Right lobe of liver (tissue), 6 donors: ENCODE measurements around the gene GUCY2D. TPM values are rescaled to one million over a fixed set of nuclear protein-coding genes. Genes with fewer than 3 reads are reported as not detected.
A peak's percentile ranks its signal among the peaks of the same experiment; 100 is the strongest.

Source experiments
- ATAC-seq, 4 donors: fragments of 200-7000 bp; cut with Tn5 transposase; one replicate each; pipeline ENCODE4 v1.9.1; 2020; ENCODE audit warnings: mild to moderate bottlenecking in 4 of 4, moderate library complexity in 4 of 4
- DNase-seq, 3 donors: peaks; one replicate each; pipeline ENCODE4 v3.0.0-alpha.2; 2020
- H3K27ac ChIP-seq, 3 donors: fragments of 200-600 bp; one replicate each; pipeline ENCODE4 v1.8.0; 2022
- H3K27me3 ChIP-seq, 2 donors: fragments of 200-600 bp; one replicate each; pipeline ENCODE4 v1.8.0; 2022
- H3K36me3 ChIP-seq, 4 donors: fragments of 200-600 bp; sonication (generic) in 1 of 4; one replicate each; pipeline versions ENCODE4 v1.5.1 to v1.8.0; 2017 to 2022; ENCODE audit warnings: control low read depth in 1 of 4
- H3K4me1 ChIP-seq, 4 donors: fragments of 200-600 bp; sonication (generic) in 1 of 4; one replicate each; pipeline versions ENCODE4 v1.5.1 to v1.8.0; 2017 to 2022; ENCODE audit warnings: control low read depth in 1 of 4
- H3K4me3 ChIP-seq, 3 donors: fragments of 200-600 bp; one replicate each; pipeline ENCODE4 v1.8.0; 2022
- H3K9me3 ChIP-seq, 4 donors: fragments of 200-600 bp; sonication (generic) in 1 of 4; one replicate each; pipeline versions ENCODE4 v1.5.1 to v1.8.0; 2017 to 2022; ENCODE audit warnings: control low read depth in 1 of 4
- POLR2A ChIP-seq: fragments of 450-650 bp; IDR thresholded peaks from one replicate; pipeline ENCODE4 v1.6.1; 2017; ENCODE audit warnings: antibody characterized with exemption, mild to moderate bottlenecking
- WGBS: methylation state at CpG from one replicate; pipeline ENCODE4 v1.1.6; 2018; ENCODE audit warnings: low coverage, low lambda C conversion rate; ENCODE audit not compliant: insufficient coverage; ENCODE audit errors: missing lambda C conversion rate; 5-methylcytosine and 5-hydroxymethylcytosine counted together
- intact Hi-C, 2 donors: fragments of 100-400 bp; cut with DNase I; formaldehyde crosslinking; loops; one replicate each; pipeline versions ENCODE4 v1.11.2 to v1.14.1; 2022
- total RNA-seq, 6 experiments: library from RNA; depleted of rRNA in 2 of 6; stranded (reverse); fragments of >200 nt in 2 of 6; fragmentation: NEBNext Ultra II Directional in 3 of 6; extraction: Animal tissue kit (Norgen Biotek cat#: 25700) in 3 of 6; gene quantifications; one replicate each; pipeline versions ENCODE4 v1.1.0 to v1.2.4, GENCODE V29; 2016 to 2023
- TF ChIP-seq, protein P1 (sequence below), 4 donors: fragments of 200-600 bp in 3 of 4; fragments of 450-650 bp in 1 of 4; IDR thresholded peaks; one replicate each; pipeline versions ENCODE4 v1.5.1 to v1.8.0; 2016 to 2022; ENCODE audit warnings: antibody characterized with exemption in 4 of 4, mild to moderate bottlenecking in 2 of 4
- donor health status: DM: no; HTN: yes; CAD: no.
- donor health status: DM: no; HTN: no; CAD: no.
- donor health status: DM: no; HTN: no; CAD: no.
- donor health status: DM: no; HTN: yes; CAD: no.
- donor health status: DM: no; HTN: yes; CAD: no.

Gene GUCY2D
- total RNA-seq, 6 experiments from 2014 or later: 0.33 TPM; not detected in 5

DNA sequence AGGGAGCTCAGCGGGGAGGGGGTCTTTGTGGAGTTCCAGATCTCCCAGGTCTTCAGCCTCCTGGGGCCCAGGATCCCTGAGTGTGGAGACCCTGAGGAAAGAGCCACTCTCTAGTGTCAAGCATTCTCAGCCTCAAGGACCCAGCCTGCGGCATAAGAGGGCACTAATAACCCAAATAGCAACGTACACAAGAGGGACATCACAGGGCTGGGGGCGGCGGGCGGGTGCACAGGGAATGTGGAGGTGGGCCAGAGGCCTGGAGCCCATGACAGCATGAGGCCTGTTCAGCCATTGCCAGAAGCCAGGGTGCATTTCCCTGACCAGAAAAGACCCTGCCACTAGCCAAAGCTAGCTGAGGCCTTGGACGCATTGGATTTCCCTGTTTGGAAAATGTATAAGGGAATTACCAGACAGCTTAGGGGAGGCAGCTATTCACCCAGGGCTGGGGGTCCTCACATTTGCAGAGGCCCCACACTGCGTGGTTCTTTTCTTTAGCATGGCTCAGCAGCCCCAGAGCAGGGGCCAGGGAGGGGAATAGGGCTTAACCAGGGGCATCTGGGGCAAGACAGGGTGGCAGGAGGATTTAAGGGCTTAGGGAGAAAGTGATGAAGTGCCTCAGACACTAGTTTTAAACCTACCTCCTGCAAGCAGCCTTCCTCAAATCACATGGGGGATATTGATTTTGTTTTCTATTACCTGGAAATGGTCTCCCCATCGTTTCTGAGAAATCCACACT, 22.9 kb downstream of the GUCY2D start:
- Histone ChIP-seq H3K4me3 (no peak overlapping the region), H3K4me1 (peaks cover 0 to 8% (median 0%) of the 10 kb centered on the region in 4 donors), H3K27me3 (no peaks in the 10 kb centered on the region), H3K9me3 (no peaks in the 10 kb centered on the region), H3K27ac (no peak overlapping the region), H3K36me3 (no peaks in the 10 kb centered on the region)
- WGBS: 50% methylated on average over 1 of the region's 9 CpGs
- DNase-seq (no peak), ATAC-seq (no peak)
- intact Hi-C loops: no loop called here
- TF ChIP-seq POLR2A: no peak
- TF ChIP-seq, protein P1, sequence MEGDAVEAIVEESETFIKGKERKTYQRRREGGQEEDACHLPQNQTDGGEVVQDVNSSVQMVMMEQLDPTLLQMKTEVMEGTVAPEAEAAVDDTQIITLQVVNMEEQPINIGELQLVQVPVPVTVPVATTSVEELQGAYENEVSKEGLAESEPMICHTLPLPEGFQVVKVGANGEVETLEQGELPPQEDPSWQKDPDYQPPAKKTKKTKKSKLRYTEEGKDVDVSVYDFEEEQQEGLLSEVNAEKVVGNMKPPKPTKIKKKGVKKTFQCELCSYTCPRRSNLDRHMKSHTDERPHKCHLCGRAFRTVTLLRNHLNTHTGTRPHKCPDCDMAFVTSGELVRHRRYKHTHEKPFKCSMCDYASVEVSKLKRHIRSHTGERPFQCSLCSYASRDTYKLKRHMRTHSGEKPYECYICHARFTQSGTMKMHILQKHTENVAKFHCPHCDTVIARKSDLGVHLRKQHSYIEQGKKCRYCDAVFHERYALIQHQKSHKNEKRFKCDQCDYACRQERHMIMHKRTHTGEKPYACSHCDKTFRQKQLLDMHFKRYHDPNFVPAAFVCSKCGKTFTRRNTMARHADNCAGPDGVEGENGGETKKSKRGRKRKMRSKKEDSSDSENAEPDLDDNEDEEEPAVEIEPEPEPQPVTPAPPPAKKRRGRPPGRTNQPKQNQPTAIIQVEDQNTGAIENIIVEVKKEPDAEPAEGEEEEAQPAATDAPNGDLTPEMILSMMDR (IDR thresholded peaks at IDR 0.05): no peak

DNA sequence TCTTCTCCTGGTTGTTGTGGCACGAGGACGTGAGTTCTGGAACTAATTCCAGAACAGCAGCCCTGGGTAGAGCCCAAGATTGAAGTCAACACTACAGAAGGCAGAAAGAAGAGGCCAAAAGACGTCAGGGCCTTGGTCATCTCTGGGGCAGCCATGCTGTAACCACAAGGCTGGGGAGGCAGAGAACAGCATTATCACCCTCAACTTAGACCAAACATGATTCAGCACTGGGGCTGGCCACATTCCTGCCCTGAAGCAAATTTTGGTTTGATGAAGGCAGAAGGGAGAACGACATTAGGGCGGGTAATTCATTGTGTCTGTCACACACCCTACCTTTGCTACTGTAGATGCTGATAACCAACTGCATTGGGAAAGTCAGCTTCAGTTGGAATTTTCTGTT, 26.7 kb downstream of the GUCY2D start:
- 43% methylated on average over 4 of the region's 5 CpGs for WGBS
- Histone ChIP-seq H3K4me1 (peaks cover 0 to 14% (median 0%) of the 10 kb centered on the region in 4 donors), H3K9me3 (no peaks in the 10 kb centered on the region), H3K36me3 (no peaks in the 10 kb centered on the region), H3K4me3 (no peak overlapping the region), H3K27ac (no peak overlapping the region), H3K27me3 (no peaks in the 10 kb centered on the region)
- no peak for TF ChIP-seq POLR2A
- TF ChIP-seq, protein P1 (IDR thresholded peaks at IDR 0.05): no peak
- DNase-seq (no peak), ATAC-seq (no peak)
- intact Hi-C loops: no loop called here

DNA sequence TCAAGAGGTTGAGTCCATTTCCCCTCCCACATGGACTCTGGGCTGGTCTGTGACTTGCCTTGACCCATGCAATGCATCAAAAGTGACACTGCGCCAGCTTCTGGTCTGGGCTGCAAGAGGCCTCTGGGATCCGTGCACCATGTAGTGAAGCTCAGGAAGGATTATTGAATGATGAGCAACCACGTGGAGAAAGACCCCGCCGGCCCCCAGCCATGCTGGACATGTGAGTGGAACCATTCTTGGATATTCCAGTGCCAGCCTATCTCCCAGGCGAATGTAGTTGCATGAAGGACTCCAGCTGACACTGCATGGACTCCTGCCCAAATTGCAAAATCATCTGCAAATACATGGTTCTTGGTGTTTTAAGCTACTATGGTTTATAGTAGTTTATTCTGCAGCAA, 28.8 kb downstream of the GUCY2D start:
- Histone ChIP-seq H3K4me1 (peaks cover 0 to 14% (median 0%) of the 10 kb centered on the region in 4 donors), H3K36me3 (no peaks in the 10 kb centered on the region), H3K9me3 (no peaks in the 10 kb centered on the region), H3K4me3 (no peak overlapping the region), H3K27me3 (no peaks in the 10 kb centered on the region), H3K27ac (no peak overlapping the region)
- intact Hi-C loops: no loop called here
- no peak for TF ChIP-seq POLR2A
- 73% methylated on average over 6 of the region's 6 CpGs for WGBS
- peak in 1 of 3 donors; percentile 76 for DNase-seq
- ATAC-seq: peak; percentile 72 to 80 (median 78)

DNA sequence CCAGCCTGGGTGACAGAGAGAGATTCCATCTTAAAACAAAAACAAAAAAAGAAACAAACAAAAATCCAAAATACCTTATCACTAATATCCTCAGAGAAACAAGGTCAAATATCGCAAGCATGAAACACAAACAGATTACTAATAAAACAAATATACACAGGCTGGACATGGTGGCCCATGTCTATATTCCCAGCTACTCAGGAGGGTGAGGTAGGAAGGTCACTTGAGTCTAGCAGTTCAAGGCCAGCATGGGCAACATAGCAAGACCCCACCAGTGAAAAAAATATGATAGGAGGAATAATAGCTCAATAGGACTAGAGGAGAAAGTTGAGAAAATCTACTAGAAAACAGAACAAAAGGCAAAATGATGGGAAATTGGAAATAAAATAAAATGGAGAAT, 29.5 kb downstream of the GUCY2D start:
- ATAC-seq (peak in 1 of 4 donors; percentile 35), DNase-seq (no peak)
- Histone ChIP-seq H3K27ac (no peak overlapping the region), H3K4me3 (no peak overlapping the region), H3K36me3 (no peaks in the 10 kb centered on the region), H3K27me3 (no peaks in the 10 kb centered on the region), H3K4me1 (peaks cover 0 to 14% (median 0%) of the 10 kb centered on the region in 4 donors), H3K9me3 (no peaks in the 10 kb centered on the region)
- 30% methylated on average over 1 of the region's 1 CpG for WGBS
- no peak for TF ChIP-seq POLR2A
- TF ChIP-seq, protein P1 (IDR thresholded peaks at IDR 0.05): no peak
- intact Hi-C loops: no loop called here

DNA sequence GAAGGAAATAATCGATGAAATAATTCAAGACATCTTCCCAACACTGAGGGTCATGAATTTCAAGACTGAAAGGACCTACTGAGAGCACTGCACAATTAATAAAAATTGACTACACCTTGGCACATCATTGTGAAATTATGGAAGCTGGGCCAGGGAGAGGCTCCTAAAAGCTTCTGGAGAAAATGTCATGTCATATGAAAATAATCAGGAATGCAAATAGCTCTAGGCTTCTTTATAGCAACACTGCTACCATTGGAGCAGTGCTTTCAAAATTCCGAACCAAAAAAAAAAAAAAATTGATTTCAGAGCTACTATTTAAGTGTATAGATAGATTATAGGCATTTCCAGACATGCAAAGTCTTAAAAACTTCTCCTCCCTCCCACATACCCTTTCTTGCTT, 30.0 kb downstream of the GUCY2D start:
- H3K4me3 ChIP-seq: no peak overlapping the region
- TF ChIP-seq POLR2A: no peak
- TF ChIP-seq, protein P1 (IDR thresholded peaks at IDR 0.05): no peak
- DNase-seq (no peak), ATAC-seq (no peak)
- H3K4me1 ChIP-seq: peaks cover 0 to 14% (median 0%) of the 10 kb centered on the region in 4 donors
- no peaks in the 10 kb centered on the region for H3K27me3 ChIP-seq
- no peaks in the 10 kb centered on the region for H3K9me3 ChIP-seq
- H3K36me3 ChIP-seq: no peaks in the 10 kb centered on the region
- intact Hi-C loops: no loop called here
- 90% methylated on average over 2 of the region's 2 CpGs for WGBS
- H3K27ac ChIP-seq: no peak overlapping the region
